Fibroblast of mammary gland (primary cell): ENCODE measurements around the gene KTN1.

ENCODE experiments used
- DNase-seq: peaks from one replicate; pipeline ENCODE4 v3.0.0-alpha.2; 2010; ENCODE audit warnings: low read depth
- H3K4me3 ChIP-seq: 2 replicates; pipeline ENCODE4 v1.5.1; 2011; ENCODE audit warnings: low read depth, mild to moderate bottlenecking, low read length, moderate library complexity; ENCODE audit not compliant: control insufficient read depth
- CTCF ChIP-seq: conservative IDR thresholded peaks from 2 replicates; pipeline ENCODE4 v1.5.1; 2011; ENCODE audit warnings: low read depth, low read length, inconsistent platforms; ENCODE audit not compliant: control insufficient read depth, insufficient read depth

KTN1 gene

DNA sequence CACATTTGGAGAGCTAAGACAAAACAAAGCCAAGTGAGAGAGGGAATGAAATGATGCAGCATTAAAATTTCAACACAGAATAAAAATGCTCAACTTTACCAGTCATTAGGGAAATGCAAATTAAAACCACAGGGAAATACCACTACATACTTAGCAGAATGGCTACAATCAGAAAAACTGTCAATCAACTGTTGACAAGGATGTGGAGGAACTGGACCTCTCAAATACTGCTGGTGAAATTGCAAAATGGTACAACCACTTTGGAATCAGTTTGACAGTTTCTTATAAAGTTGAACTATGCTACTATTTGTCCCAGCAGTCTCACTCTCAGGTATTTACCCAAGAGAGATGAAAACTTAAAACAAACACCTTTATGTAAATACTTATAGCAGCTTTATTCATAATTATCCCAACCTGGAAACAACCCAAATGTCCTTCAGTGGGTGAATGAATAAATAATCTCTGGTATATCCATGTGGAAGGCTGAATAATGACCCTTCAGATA lies 43.8 kb upstream of the KTN1 start:
- DNase-seq, result no peak
- no peak for TF ChIP-seq CTCF
- no peak overlapping the region for H3K4me3 ChIP-seq

DNA sequence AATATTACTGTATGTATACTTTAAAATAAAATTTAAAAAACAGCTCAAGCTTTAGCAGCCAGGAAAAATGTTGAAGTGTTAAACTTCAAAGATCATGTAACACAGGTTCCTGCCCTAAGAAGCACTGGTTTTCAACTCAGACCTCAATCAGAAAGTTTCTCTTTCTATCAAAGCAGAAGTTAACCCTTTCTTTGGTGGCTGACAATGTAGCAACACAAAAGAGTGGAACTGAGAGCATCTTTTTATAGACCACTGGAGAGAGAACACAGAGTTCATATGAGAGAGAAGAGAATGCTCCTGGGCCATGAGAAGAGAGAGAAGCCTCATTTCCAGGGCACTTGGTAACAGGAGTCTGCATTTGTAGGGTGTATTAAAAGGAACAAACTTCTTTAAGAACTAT lies 42.2 kb upstream of the KTN1 start:
- no peak for TF ChIP-seq CTCF
- no peak for DNase-seq
- no peak overlapping the region for H3K4me3 ChIP-seq

- no peak overlapping the region for H3K4me3 ChIP-seq
- TF ChIP-seq CTCF, result no peak
- no peak for DNase-seq
These were observed 40.0 kb upstream of the KTN1 start for GRCh38 chr14:55539975-55540374.

DNA sequence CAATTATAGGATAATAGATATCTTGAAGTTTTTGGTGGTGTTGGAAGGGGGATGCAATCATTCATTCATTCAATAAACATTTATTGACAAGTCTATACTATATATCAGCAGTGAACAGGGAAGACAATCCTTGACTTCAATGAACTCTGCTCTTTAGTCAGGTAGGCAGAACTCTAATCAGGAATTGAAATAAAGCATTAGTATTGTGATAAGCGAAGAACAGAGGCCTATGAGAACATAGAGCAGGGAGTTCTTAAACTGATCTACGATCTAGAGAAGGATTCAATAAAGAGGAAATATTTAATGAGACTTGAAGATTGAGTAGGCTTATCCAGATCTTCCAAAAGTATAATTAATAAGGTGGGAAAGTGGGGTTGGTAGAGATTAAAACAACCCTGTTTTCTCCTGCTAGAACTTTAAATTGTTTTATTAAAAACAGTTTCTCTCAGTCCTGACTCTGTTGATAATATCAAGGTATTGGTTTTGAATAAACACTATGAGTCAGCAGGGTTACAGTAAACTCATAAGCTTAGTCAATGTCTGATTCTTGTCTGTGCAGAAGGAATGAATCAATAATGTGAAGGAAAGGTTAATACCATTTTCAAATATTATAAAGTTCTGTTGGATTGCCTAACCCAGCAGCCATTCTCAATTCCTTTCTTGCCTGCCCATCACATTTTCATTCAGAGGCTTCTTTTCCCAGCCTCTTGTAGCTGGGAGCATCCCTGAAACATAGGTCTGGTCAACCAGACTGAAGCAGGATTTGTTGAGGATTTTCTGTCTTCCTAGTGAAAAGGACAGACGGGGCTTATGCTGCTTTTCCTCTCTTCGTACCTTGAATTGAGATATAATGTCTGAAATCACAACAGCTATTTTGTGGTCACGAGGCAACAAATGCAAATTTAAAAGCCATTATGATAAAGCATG lies 38.9 kb upstream of the KTN1 start:
- no peak overlapping the region for H3K4me3 ChIP-seq
- no peak for TF ChIP-seq CTCF
- peak; percentile 34 for DNase-seq

GRCh38 chr14:55545779-55546178 lies 34.2 kb upstream of the KTN1 start:
- DNase-seq, result no peak
- H3K4me3 ChIP-seq, result no peak overlapping the region
- TF ChIP-seq CTCF, result no peak

- no peak for TF ChIP-seq CTCF
- no peak for DNase-seq
- no peak overlapping the region for H3K4me3 ChIP-seq
These were observed 33.7 kb upstream of the KTN1 start for GRCh38 chr14:55546212-55546874.
